Measurements from ENCODE around the gene SLC9A3.

SLC9A3 gene

DNA sequence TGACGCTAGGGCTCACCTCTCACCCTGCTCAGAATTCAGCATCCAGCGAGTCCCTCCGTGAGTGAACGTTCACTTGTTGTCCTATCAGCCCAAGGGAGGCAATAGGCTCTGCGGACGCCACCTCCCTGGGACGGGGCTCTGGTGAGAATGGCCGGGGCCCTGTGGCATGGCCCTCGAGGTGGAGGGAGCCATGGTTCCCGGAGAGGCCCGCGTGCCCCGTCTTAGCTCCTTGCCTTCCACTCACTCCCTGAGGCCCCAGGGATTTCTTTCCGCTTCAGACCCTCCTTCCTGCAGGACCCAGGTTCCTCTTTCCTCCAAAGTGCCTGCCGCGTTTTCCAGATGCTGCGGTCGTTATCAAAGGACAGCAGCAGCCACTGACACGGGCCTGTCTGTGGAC, 59.8 kb downstream of the SLC9A3 start:
- TF ChIP-seq, protein P1, sequence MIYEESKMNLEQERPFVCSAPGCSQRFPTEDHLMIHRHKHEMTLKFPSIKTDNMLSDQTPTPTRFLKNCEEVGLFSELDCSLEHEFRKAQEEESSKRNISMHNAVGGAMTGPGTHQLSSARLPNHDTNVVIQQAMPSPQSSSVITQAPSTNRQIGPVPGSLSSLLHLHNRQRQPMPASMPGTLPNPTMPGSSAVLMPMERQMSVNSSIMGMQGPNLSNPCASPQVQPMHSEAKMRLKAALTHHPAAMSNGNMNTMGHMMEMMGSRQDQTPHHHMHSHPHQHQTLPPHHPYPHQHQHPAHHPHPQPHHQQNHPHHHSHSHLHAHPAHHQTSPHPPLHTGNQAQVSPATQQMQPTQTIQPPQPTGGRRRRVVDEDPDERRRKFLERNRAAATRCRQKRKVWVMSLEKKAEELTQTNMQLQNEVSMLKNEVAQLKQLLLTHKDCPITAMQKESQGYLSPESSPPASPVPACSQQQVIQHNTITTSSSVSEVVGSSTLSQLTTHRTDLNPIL (CRISPR knock-in tag; IDR thresholded peaks at IDR 0.05; ENCODE audit: low read depth), result no peak
- TF ChIP-seq, protein P2, sequence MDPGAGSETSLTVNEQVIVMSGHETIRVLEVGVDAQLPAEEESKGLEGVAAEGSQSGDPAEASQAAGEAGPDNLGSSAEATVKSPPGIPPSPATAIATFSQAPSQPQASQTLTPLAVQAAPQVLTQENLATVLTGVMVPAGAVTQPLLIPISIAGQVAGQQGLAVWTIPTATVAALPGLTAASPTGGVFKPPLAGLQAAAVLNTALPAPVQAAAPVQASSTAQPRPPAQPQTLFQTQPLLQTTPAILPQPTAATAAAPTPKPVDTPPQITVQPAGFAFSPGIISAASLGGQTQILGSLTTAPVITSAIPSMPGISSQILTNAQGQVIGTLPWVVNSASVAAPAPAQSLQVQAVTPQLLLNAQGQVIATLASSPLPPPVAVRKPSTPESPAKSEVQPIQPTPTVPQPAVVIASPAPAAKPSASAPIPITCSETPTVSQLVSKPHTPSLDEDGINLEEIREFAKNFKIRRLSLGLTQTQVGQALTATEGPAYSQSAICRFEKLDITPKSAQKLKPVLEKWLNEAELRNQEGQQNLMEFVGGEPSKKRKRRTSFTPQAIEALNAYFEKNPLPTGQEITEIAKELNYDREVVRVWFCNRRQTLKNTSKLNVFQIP (CRISPR knock-in tag; IDR thresholded peaks at IDR 0.05; ENCODE audit: borderline replicate concordance, low read depth), result no peak

DNA sequence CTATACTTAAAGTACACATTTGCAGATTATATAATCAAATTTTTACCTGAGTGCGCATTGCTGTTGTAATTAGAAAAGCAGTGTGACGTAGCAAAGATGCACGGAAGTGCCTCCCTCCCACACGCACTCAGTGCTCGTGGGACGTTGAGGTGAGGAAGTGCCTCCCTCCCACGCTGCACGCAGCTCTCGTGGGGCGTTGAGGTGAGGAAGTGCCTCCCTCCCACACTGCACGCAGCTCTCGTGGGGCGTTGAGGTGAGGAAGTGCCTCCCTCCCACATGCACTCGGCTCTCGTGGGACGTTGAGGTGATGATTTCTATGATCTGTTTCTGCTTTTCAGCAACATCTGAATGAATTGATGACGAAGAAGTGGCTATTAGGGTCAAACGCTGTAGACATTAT, 60.3 kb downstream of the SLC9A3 start:
- no peak for ATAC-seq

More for the DNA sequence above, 59.8 kb downstream of the SLC9A3 start:
- no peak for ATAC-seq

DNA sequence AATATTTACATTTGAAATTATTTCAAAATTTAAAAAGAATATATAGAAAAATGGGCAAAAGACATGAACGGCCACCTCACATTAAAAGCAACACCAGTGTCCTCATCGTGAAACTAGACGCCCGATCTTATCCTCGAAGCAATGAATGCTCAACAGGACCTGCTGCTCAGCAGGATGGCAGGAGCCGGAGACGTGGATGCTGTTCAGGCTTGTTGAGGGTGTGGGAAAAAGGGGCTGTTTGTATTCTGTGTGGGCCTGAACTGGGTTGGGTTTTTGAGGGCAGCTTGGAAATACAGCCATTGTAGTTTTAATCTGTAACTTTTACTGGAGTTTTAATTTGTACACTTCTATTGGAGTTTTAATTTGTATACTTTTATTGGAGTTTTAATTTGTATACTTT, 60.9 kb downstream of the SLC9A3 start:
- no peak for ATAC-seq
- TF ChIP-seq, protein P1 (CRISPR knock-in tag; IDR thresholded peaks at IDR 0.05; ENCODE audit: low read depth), result no peak
- TF ChIP-seq ARNTL (CRISPR knock-in tag; IDR thresholded peaks at IDR 0.05; ENCODE audit: borderline replicate concordance, low read depth) (no peak), BACH2 (CRISPR knock-in tag; IDR thresholded peaks at IDR 0.05; ENCODE audit: borderline replicate concordance) (no peak)

More for the DNA sequence above, 60.3 kb downstream of the SLC9A3 start:
- no peak for TF ChIP-seq RARB (CRISPR knock-in tag; IDR thresholded peaks at IDR 0.05)
- TF ChIP-seq, protein P3, sequence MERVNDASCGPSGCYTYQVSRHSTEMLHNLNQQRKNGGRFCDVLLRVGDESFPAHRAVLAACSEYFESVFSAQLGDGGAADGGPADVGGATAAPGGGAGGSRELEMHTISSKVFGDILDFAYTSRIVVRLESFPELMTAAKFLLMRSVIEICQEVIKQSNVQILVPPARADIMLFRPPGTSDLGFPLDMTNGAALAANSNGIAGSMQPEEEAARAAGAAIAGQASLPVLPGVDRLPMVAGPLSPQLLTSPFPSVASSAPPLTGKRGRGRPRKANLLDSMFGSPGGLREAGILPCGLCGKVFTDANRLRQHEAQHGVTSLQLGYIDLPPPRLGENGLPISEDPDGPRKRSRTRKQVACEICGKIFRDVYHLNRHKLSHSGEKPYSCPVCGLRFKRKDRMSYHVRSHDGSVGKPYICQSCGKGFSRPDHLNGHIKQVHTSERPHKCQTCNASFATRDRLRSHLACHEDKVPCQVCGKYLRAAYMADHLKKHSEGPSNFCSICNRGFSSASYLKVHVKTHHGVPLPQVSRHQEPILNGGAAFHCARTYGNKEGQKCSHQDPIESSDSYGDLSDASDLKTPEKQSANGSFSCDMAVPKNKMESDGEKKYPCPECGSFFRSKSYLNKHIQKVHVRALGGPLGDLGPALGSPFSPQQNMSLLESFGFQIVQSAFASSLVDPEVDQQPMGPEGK (CRISPR knock-in tag; IDR thresholded peaks at IDR 0.05; ENCODE audit: borderline replicate concordance), result no peak
- TF ChIP-seq, protein P4, sequence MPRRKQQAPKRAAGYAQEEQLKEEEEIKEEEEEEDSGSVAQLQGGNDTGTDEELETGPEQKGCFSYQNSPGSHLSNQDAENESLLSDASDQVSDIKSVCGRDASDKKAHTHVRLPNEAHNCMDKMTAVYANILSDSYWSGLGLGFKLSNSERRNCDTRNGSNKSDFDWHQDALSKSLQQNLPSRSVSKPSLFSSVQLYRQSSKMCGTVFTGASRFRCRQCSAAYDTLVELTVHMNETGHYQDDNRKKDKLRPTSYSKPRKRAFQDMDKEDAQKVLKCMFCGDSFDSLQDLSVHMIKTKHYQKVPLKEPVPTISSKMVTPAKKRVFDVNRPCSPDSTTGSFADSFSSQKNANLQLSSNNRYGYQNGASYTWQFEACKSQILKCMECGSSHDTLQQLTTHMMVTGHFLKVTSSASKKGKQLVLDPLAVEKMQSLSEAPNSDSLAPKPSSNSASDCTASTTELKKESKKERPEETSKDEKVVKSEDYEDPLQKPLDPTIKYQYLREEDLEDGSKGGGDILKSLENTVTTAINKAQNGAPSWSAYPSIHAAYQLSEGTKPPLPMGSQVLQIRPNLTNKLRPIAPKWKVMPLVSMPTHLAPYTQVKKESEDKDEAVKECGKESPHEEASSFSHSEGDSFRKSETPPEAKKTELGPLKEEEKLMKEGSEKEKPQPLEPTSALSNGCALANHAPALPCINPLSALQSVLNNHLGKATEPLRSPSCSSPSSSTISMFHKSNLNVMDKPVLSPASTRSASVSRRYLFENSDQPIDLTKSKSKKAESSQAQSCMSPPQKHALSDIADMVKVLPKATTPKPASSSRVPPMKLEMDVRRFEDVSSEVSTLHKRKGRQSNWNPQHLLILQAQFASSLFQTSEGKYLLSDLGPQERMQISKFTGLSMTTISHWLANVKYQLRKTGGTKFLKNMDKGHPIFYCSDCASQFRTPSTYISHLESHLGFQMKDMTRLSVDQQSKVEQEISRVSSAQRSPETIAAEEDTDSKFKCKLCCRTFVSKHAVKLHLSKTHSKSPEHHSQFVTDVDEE (CRISPR knock-in tag; IDR thresholded peaks at IDR 0.05), result no peak
- TF ChIP-seq ZNF565 (CRISPR knock-in tag; conservative IDR thresholded peaks at IDR 0.05; ENCODE audit: low read depth), result no peak
- no peak for TF ChIP-seq TOX (CRISPR knock-in tag; IDR thresholded peaks at IDR 0.05; ENCODE audit: borderline replicate concordance)
- TF ChIP-seq ZC3H10 (CRISPR knock-in tag; IDR thresholded peaks at IDR 0.05), result no peak
- TF ChIP-seq ZNF70 (CRISPR knock-in tag; IDR thresholded peaks at IDR 0.05), result no peak
- TF ChIP-seq BACH2 (CRISPR knock-in tag; IDR thresholded peaks at IDR 0.05; ENCODE audit: borderline replicate concordance), result no peak
- TF ChIP-seq SNAI2 (CRISPR knock-in tag; IDR thresholded peaks at IDR 0.05), result no peak
- no peak for TF ChIP-seq ZFP30 (CRISPR knock-in tag; IDR thresholded peaks at IDR 0.05)
- TF ChIP-seq, protein P1 (CRISPR knock-in tag; IDR thresholded peaks at IDR 0.05; ENCODE audit: low read depth), result no peak
- no peak for TF ChIP-seq TCF4 (CRISPR knock-in tag; IDR thresholded peaks at IDR 0.05; ENCODE audit: borderline replicate concordance)

DNA sequence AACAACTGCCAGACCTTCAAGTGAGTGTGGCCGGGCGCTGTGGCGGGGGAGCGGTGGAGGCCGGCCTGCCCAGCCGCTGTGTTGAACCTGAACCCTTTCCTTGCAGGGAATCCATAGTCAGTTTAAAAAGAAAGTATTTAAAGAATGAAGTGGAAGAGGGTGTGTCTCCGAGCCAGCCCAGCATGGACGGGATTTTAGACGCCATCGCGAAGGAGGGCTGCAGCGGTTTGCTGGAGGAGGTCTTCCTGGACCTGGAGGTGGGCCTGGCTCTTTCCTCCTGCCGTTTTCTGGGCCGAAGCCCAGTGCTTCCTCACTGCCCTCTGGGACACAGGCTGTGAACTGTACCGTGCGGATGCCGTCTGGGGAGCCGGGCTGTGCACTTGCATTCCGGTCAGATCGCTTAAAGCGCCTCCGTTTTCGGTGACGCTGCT, 62.2 kb downstream of the SLC9A3 start:
- ATAC-seq, result no peak
- TF ChIP-seq, protein P2 (CRISPR knock-in tag; IDR thresholded peaks at IDR 0.05; ENCODE audit: borderline replicate concordance, low read depth), result no peak
- TF ChIP-seq ZC3H10 (CRISPR knock-in tag; IDR thresholded peaks at IDR 0.05) (no peak), ISL1 (CRISPR knock-in tag; IDR thresholded peaks at IDR 0.05) (no peak), BACH2 (CRISPR knock-in tag; IDR thresholded peaks at IDR 0.05; ENCODE audit: borderline replicate concordance) (no peak), ZNF8 (CRISPR knock-in tag; IDR thresholded peaks at IDR 0.05) (no peak)
- TF ChIP-seq, protein P1 (CRISPR knock-in tag; IDR thresholded peaks at IDR 0.05; ENCODE audit: low read depth), result no peak
- TF ChIP-seq, protein P5, sequence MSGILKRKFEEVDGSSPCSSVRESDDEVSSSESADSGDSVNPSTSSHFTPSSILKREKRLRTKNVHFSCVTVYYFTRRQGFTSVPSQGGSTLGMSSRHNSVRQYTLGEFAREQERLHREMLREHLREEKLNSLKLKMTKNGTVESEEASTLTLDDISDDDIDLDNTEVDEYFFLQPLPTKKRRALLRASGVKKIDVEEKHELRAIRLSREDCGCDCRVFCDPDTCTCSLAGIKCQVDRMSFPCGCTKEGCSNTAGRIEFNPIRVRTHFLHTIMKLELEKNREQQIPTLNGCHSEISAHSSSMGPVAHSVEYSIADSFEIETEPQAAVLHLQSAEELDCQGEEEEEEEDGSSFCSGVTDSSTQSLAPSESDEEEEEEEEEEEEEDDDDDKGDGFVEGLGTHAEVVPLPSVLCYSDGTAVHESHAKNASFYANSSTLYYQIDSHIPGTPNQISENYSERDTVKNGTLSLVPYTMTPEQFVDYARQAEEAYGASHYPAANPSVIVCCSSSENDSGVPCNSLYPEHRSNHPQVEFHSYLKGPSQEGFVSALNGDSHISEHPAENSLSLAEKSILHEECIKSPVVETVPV (CRISPR knock-in tag; IDR thresholded peaks at IDR 0.05), result no peak

Measured in SK-N-SH treated with all-trans-retinoic acid at 6 μM for 48 hours (cell line).